C4-2B (cell line): ENCODE measurements around the gene POU2F1.

Experiments used
- H3K27ac ChIP-seq: fragments of 450-650 bp; 2 replicates; pipeline ENCODE4 v1.5.1; 2017
- ZFX ChIP-seq: fragments of 450-650 bp; IDR thresholded peaks from 2 replicates; pipeline ENCODE4 v1.6.1; 2017
- TF ChIP-seq, protein P1 (sequence below): fragments of 450-650 bp; conservative IDR thresholded peaks from 2 replicates; pipeline ENCODE4 v1.5.1; 2017; ENCODE audit warnings: mild to moderate bottlenecking

Gene POU2F1

GRCh38 chr1:167362638-167363037 lies 142.0 kb downstream of the POU2F1 start:
- TF ChIP-seq, protein P1, sequence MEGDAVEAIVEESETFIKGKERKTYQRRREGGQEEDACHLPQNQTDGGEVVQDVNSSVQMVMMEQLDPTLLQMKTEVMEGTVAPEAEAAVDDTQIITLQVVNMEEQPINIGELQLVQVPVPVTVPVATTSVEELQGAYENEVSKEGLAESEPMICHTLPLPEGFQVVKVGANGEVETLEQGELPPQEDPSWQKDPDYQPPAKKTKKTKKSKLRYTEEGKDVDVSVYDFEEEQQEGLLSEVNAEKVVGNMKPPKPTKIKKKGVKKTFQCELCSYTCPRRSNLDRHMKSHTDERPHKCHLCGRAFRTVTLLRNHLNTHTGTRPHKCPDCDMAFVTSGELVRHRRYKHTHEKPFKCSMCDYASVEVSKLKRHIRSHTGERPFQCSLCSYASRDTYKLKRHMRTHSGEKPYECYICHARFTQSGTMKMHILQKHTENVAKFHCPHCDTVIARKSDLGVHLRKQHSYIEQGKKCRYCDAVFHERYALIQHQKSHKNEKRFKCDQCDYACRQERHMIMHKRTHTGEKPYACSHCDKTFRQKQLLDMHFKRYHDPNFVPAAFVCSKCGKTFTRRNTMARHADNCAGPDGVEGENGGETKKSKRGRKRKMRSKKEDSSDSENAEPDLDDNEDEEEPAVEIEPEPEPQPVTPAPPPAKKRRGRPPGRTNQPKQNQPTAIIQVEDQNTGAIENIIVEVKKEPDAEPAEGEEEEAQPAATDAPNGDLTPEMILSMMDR = no peak
- TF ChIP-seq ZFX = no peak
- H3K27ac ChIP-seq = no peak overlapping the region

DNA sequence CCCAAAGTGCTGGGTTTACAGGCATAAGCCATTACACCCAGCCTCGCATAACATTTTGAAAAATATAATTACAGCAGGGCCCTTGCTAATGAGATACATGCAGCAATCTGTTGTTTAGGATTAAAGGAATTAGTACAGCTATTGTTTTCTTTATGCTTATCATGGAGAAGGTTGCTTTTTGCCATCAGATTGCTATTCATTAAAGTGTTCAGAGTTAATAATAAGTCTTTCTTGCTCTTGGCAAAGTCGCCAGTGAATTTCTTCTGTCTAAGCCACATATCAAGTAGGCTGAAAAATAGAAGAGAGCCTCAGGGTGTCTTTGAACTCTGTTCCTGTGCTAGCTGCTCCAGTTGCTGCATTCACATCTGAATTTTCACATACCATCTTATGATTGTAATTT lies 144.1 kb downstream of the POU2F1 start:
- no peak overlapping the region for H3K27ac ChIP-seq
- TF ChIP-seq, protein P1 = no peak
- no peak for TF ChIP-seq ZFX

GRCh38 chr1:167365360-167365759 lies 144.7 kb downstream of the POU2F1 start:
- TF ChIP-seq, protein P1 = no peak
- TF ChIP-seq ZFX = no peak

GRCh38 chr1:167367705-167368104 lies 147.0 kb downstream of the POU2F1 start:
- no peak overlapping the region for H3K27ac ChIP-seq
- TF ChIP-seq, protein P1 = no peak
- TF ChIP-seq ZFX = no peak

More at GRCh38 chr1:167365360-167365759, 144.7 kb downstream of the POU2F1 start:
- no peak overlapping the region for H3K27ac ChIP-seq

DNA sequence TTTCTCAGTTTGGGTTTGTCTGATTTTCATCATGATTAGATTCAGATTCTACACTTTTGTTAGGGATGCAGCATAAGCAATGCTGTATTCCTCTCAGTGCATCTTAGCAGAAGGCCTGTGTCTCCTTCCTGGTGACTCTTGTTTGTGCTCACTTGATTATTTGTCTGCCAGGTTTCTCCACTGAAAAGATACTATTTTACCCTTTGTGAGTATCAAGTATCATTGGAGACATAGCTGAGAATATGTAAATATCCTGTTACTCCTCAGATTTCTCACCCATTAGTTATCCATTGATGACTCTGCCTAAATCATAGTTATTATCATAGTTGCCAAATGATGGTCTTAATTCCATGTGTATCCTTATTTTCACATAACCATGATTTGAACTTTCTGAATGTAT lies 148.5 kb downstream of the POU2F1 start:
- TF ChIP-seq, protein P1 = no peak
- TF ChIP-seq ZFX = no peak
- H3K27ac ChIP-seq = no peak overlapping the region

- no peak for TF ChIP-seq ZFX
- TF ChIP-seq, protein P1 = no peak
- H3K27ac ChIP-seq = no peak overlapping the region
Measured at GRCh38 chr1:167369933-167370332, 149.2 kb downstream of the POU2F1 start.

- TF ChIP-seq ZFX = no peak
- TF ChIP-seq, protein P1 = no peak
- H3K27ac ChIP-seq = no peak overlapping the region
Measured at GRCh38 chr1:167371030-167371429, 150.3 kb downstream of the POU2F1 start.
